GM12865 (cell line): ENCODE data around the gene TAB2.

ENCODE experiments used
- DNase-seq: peaks from one replicate; pipeline ENCODE4 v3.0.0; 2010; ENCODE audit warnings: low read depth
- H3K4me3 ChIP-seq: 2 replicates; pipeline ENCODE4 v1.5.1; 2011; ENCODE audit warnings: mild to moderate bottlenecking, low read depth, low read length, control low read depth
- TF ChIP-seq, protein P1 (sequence below): IDR thresholded peaks from 2 replicates; pipeline ENCODE4 v1.5.1; 2011; ENCODE audit warnings: low read length, control low read depth, low read depth, inconsistent platforms; ENCODE audit not compliant: insufficient read depth; ENCODE audit errors: missing control alignments

TAB2 gene

DNA sequence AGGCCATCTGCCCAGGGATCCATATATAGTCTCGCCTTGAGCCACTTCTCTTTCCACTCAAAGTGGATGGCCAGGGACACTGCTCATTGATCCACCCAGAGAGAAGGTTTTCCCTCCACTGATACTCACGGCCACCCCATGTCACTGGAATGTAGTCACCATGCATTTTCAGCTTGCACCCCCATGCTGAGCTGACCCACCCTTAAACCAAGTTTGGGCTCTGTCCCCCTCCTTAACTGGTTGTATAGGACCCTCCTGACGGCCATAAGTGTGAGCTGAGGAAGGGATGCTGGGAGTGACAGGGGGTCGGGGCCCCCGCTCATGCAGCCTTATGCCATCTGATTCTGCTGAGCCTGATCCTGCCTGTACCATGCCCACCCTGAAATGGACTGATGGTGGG, 108.2 kb downstream of the TAB2 start:
- H3K4me3 ChIP-seq: no peak overlapping the region
- no peak for DNase-seq
- TF ChIP-seq, protein P1, sequence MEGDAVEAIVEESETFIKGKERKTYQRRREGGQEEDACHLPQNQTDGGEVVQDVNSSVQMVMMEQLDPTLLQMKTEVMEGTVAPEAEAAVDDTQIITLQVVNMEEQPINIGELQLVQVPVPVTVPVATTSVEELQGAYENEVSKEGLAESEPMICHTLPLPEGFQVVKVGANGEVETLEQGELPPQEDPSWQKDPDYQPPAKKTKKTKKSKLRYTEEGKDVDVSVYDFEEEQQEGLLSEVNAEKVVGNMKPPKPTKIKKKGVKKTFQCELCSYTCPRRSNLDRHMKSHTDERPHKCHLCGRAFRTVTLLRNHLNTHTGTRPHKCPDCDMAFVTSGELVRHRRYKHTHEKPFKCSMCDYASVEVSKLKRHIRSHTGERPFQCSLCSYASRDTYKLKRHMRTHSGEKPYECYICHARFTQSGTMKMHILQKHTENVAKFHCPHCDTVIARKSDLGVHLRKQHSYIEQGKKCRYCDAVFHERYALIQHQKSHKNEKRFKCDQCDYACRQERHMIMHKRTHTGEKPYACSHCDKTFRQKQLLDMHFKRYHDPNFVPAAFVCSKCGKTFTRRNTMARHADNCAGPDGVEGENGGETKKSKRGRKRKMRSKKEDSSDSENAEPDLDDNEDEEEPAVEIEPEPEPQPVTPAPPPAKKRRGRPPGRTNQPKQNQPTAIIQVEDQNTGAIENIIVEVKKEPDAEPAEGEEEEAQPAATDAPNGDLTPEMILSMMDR: no peak

DNA sequence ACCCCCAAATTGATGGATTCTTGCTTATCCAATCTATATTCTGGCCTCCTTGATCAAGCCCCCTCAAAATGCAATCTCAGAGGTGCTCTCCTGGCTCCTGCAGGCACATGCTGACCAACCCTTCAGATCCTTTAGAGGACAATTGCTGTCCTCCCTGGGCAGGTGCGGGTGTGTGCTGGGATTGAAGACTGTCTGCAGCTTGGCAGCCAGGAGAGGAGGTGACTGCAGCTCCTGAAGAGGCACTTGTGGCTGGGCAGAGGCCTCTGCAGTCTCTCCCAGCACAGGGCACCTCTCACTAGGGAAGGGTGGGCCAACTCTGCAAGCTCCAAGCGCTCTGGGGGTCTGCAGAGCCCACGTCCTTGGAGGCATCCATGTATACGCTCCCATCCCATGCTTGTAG, 111.1 kb downstream of the TAB2 start:
- no peak overlapping the region for H3K4me3 ChIP-seq
- TF ChIP-seq, protein P1: no peak

DNA sequence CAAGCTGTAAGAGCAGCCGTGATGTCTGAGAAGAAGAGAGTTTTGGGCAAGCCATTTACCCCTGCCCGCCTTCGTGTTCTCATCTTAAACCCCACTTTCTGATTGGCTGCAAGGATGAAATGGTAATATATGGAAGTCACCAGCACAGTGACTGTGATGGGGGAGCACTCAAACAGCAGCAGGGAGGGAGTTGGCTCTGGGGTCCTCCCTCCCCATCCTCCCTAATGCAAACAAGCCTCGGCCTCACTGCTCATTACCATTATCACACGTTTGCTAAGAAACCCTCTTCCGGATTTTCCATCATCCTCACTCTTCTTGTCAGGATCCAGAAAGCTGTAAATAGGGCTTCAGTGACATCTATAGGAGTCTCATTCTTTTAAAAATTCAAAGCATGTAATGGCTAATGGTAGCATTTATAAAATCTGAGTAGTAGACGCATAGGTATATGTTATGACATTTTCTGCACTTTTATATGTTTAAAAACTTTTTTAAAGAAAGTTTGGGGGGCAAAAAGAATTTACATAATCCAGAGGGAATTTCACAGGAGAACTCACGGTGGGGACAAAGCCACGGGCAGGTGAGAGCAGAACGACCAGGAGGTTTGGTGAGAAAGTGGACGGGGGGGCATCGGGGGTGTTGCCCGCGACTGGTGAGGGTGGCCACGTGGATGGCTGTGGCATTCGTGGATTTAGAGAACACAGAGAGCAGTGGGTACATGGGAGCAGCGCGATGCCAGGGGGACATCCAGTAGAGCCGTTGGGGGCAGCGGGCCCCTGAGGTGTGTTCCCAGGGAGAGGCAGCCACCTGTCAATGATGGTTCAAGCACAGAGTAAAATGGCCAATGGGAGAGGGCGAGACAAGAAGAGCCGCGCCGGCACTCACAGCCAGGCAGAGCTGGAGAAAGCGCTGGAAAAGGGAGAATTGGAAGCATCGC, 112.2 kb downstream of the TAB2 start:
- no peak for DNase-seq
- TF ChIP-seq, protein P1: no peak
- no peak overlapping the region for H3K4me3 ChIP-seq

More for the DNA sequence above, 111.1 kb downstream of the TAB2 start:
- DNase-seq: no peak

DNA sequence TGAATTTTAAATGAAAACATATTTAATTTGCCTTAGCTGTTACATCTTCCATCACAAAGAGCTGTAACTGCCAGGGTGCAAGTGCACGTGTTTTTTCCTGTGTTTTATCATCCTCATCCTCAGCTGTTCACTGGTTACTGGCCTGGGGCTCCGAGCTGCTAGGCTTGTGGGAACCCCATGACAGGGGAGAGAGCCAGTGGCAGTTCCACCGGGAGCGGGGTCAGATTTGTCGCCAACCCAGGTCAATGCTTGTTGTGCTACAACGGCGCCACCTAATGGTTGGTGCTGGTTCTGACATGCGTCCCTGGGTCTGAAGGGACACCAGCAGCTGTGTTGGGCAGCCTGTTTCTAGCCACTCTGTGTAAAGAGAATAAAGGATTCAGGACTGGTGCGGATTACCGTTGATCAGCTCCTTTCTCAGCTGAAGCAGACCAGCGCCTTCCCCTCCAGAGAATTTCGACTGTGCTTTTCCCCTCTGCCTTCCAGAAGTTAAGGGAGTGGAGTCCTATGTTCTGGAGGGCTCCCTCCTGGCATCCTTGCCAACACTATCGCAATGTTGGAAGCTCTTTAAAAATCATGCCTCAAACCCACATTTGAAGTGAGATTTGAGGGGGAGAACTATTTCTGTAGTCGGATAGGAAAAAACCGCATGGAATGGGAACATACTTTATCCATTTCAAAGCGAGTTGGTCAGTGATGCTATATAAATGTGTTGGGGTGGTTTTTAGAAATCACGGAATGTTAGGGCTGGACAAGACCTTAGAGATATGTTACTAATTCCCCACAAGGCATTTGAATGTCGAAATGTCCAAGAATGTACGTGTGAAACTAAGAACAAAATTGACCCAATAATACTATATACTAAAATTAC, 114.6 kb downstream of the TAB2 start:
- TF ChIP-seq, protein P1: peak; percentile 90
- peak; percentile 93 for DNase-seq
- H3K4me3 ChIP-seq: no peak overlapping the region

DNA sequence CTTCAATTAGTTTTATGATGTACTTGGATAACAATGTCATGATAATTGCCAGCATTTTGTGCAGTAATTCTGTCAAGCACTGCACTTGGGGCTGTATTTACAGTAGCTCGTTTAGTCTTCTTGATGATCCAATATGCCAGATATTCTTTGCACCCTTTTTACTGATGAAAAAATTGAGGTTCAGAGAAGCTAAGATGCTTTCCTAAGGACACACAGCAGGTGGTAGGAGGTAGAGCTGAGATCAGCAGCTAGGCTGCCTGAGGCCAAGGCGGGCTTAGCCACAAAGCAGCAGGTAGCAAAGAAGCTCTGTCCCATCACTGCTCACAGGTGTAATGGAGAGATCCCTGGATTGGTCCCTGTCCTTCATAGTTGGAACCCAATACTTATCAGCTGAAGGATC, 115.9 kb downstream of the TAB2 start:
- DNase-seq: no peak
- TF ChIP-seq, protein P1: no peak

DNA sequence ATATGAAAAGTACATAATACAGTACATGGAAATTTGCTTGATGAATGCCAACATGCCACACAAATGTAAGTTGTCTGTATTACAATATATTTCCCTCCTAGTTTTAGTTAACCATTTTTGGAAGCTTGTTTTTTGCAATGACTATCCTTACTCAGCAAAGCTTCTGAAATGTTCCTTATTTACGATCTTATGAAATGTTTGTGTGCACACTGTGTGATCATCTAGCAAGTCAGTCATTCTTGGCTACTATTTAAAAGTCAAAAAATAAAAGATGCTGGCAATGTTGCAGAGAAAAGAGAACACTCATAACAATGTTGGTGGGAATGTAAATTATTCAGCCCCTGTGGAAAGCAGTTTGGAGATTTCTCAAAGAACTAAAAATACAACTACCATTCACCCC, 116.4 kb downstream of the TAB2 start:
- H3K4me3 ChIP-seq: no peak overlapping the region
- TF ChIP-seq, protein P1: no peak
- DNase-seq: no peak

More for the DNA sequence above, 115.9 kb downstream of the TAB2 start:
- H3K4me3 ChIP-seq: no peak overlapping the region
